ENCODE results near the gene KCNC1.

KCNC1 gene

DNA sequence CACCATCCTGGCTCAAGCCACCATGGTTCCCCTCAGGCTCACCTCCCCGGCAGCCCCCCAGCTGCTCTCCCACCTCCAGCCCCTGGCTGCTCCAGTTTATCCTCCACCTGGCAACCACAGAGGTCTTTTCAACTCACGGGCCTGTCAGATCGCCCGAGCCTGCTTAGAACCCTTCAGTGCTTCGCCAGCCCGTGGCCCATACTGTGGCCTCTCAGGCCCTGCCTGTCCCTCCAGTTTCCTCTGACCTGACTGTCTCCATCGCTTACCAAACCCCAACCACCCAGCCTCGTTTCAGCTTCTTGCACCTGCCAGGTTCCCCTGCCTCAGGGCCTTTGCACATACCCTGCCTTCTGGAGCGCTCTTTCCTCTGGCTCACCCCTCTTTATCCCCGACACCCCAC lies 6.9 kb downstream of the KCNC1 start:
- TF ChIP-seq, protein P1, sequence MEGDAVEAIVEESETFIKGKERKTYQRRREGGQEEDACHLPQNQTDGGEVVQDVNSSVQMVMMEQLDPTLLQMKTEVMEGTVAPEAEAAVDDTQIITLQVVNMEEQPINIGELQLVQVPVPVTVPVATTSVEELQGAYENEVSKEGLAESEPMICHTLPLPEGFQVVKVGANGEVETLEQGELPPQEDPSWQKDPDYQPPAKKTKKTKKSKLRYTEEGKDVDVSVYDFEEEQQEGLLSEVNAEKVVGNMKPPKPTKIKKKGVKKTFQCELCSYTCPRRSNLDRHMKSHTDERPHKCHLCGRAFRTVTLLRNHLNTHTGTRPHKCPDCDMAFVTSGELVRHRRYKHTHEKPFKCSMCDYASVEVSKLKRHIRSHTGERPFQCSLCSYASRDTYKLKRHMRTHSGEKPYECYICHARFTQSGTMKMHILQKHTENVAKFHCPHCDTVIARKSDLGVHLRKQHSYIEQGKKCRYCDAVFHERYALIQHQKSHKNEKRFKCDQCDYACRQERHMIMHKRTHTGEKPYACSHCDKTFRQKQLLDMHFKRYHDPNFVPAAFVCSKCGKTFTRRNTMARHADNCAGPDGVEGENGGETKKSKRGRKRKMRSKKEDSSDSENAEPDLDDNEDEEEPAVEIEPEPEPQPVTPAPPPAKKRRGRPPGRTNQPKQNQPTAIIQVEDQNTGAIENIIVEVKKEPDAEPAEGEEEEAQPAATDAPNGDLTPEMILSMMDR (IDR thresholded peaks at IDR 0.05; ENCODE audit: low read depth, low read length): no peak
- in situ Hi-C loops (cut with HindIII; ENCODE audit: low sequenced_read_pairs): no loop called here
- no peak for DNase-seq (ENCODE audit: low read depth, low spot score)
- no peak overlapping the region for H3K4me3 ChIP-seq (ENCODE audit: low read depth, low read length)

DNA sequence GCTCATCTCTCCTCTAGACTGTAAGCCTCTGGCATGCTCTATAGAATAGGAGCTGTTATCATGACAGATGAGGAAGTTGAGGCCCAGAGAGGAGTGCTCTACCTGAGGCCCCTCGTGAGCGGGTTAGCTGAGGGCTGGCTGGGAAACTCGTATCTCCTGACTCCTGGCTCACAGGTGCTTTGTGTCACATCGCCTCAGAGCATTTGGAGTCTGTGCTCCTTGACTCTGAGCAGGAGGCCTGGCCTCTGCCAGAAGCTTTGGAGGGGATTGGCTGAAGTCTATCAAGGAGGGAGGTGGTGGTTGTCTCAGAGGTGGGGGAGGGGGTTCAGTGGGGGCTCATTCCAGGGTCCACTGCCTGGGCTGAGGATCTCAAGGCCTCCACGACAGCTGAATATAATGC lies 7.4 kb downstream of the KCNC1 start:
- in situ Hi-C loops (cut with HindIII; ENCODE audit: low sequenced_read_pairs): no loop called here
- no peak for DNase-seq (ENCODE audit: low read depth, low spot score)
- TF ChIP-seq, protein P1 (IDR thresholded peaks at IDR 0.05; ENCODE audit: low read depth, low read length): no peak
- no peak overlapping the region for H3K4me3 ChIP-seq (ENCODE audit: low read depth, low read length)

DNA sequence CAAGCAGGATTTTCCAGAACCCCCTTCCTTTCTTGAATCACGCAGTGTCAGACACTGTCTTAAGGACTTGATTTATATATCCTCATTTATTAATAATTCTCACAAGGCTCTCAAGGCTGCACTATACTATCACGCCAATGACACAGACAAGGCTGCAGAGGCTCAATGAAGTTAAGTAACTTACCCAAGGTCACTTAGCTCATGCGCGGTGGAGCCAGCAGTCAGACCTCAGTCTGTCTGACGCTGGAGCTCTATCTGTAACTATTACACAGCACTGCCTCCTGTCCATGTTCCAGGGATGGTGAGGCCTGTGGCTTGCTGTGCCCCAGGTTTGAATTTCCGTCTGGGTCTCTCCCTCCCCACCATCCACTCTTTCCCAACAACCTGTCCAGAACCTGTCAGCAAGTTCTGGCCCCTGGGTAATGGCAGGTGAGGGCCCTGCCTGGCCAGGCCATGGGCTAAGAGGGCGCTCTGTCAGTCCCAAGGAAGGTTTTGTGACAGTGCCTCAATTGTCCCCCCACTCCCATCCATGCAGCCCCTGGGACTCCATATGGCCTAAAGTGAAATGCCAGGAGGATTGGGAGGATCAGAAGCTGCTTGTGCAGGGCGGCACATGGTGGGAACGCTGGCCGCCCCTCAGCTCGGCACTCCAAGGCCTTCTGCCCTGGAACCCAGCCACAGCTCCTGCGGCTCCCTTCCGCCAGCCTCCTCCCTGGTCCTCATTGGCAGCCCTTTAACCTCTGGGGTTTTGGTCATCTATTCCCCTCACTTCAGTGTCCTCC lies 8.6 kb downstream of the KCNC1 start:
- no peak overlapping the region for H3K4me3 ChIP-seq (ENCODE audit: low read depth, low read length)
- no peak for DNase-seq (ENCODE audit: low read depth, low spot score)
- TF ChIP-seq, protein P1 (IDR thresholded peaks at IDR 0.05; ENCODE audit: low read depth, low read length): no peak
- in situ Hi-C loops (cut with HindIII; ENCODE audit: low sequenced_read_pairs): no loop called here

DNA sequence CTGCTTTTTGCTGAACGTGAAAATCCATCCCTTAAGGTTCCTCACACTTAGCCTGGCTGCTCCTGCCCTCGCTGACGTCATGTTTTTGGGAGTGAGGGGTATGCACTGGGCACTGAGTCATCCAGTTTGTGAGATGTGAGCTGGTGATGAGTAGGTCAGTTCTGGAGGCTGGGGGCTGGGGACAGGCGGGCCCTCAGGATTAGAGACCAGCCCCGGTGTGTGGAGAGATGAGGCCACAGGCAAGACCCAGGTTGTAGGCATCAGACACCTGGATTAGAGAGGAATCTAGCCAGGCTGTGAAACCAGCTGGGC lies 9.2 kb downstream of the KCNC1 start:
- in situ Hi-C loops (cut with HindIII; ENCODE audit: low sequenced_read_pairs): no loop called here
- no peak overlapping the region for H3K4me3 ChIP-seq (ENCODE audit: low read depth, low read length)
- TF ChIP-seq, protein P1 (IDR thresholded peaks at IDR 0.05; ENCODE audit: low read depth, low read length): no peak
- peak; percentile 41 for DNase-seq (ENCODE audit: low read depth, low spot score)

DNA sequence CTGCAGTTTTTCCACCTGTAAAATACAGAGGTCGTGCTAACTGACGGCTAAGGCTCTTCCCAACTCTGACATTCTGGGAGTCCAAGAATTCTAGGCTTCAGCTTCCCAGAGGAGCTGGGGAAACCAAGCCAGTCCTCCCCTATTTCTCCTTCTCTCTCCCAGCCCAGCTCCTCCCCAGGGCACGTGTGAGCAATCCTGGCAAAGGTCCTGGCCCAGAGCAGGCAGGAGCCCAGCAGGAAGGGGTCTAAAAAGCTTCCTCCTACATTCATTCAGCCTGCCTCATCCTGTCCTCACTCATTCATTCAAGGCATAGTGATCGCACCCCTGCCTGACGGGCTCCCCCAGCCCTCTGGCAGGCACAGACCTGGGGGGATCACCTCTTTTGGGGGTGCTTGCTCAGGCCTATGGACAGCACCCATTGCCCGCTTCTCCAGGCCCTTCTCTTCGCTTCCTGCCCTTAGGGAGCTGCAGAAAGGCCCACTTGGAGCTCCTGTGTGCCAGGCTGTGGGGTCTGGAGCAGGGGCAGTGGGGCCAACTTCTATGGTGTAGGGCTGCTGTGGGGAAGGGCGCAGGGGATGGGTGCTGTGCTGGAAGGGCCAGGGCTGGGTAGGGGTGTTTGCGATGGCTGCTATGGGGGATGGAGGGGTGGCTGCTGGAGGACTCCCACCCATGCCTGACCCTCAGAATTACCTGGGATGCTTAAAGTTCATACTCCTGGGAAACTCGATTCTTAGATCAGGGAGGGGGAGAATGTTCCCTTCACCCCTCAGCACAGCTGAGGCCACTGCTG lies 9.8 kb downstream of the KCNC1 start:
- no peak overlapping the region for H3K4me3 ChIP-seq (ENCODE audit: low read depth, low read length)
- TF ChIP-seq, protein P1 (IDR thresholded peaks at IDR 0.05; ENCODE audit: low read depth, low read length): no peak
- peak; percentile 15 for DNase-seq (ENCODE audit: low read depth, low spot score)
- in situ Hi-C loops (cut with HindIII; ENCODE audit: low sequenced_read_pairs): no loop called here

DNA sequence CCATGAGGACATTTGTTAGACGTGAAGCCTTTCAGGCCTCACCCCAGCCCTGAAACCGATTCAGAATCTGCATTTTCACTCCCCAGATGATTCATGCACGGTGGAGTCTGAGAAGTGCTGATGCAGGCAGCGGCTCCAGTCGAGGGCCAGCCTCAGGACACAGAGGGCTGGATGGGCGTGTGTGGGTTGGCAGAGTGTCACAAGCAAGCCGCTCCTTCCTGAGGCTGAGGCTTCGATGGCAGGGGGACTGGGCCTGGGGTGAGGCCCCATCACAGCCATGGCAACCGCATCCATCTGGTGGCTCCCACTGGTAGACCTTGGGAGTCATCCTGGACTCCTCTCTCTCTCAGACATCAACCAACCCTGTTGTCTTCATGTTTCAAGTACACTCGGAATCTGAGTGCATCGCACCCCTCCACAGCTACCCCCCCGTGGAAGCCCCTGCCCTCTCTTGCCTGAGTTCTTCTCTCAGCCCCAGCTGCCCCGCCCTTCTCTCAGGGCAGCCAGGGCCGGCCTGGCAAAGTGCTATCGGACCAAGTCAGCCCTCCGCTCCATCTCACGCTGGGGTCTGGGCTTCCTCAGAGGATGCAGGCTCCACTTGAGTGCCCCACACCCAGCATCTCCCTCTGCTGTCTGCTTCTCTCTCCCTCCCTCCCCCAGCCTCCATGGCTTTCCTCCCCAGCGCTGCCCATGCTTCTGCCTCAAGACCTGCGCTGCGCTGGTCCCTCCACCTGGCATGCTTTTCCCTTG lies 10.6 kb downstream of the KCNC1 start:
- no peak overlapping the region for H3K4me3 ChIP-seq (ENCODE audit: low read depth, low read length)
- no peak for DNase-seq (ENCODE audit: low read depth, low spot score)
- in situ Hi-C loops (cut with HindIII; ENCODE audit: low sequenced_read_pairs): no loop called here
- TF ChIP-seq, protein P1 (IDR thresholded peaks at IDR 0.05; ENCODE audit: low read depth, low read length): no peak

All from astrocyte of the spinal cord (primary cell).